ENCODE measurements around the gene HADHA.

GRCh38 chr2:26169681-26170414, 74.6 kb downstream of the HADHA start:
- TF ChIP-seq CTCF (conservative IDR thresholded peaks at IDR 0.05 in 1 of 2, IDR thresholded peaks at IDR 0.05 in 1 of 2; ENCODE audit: low read depth in 1 of 2, low read length in 2 of 2) (no peak), EZH2 (IDR thresholded peaks at IDR 0.05; ENCODE audit: low read length, missing control alignments) (no peak)
